HG03354 (cell line): Measurements from ENCODE around the gene SMPD2.
A peak's percentile ranks its signal among the peaks of the same experiment; 100 is the strongest.

Experiments
- ATAC-seq: cut with Tn5 transposase; IDR thresholded peaks from one replicate; pipeline ENCODE4 v1.9.1; 2021; ENCODE audit warnings: mild to moderate bottlenecking; ENCODE audit not compliant: unreplicated experiment, poor library complexity, severe bottlenecking

The SMPD2 gene

DNA sequence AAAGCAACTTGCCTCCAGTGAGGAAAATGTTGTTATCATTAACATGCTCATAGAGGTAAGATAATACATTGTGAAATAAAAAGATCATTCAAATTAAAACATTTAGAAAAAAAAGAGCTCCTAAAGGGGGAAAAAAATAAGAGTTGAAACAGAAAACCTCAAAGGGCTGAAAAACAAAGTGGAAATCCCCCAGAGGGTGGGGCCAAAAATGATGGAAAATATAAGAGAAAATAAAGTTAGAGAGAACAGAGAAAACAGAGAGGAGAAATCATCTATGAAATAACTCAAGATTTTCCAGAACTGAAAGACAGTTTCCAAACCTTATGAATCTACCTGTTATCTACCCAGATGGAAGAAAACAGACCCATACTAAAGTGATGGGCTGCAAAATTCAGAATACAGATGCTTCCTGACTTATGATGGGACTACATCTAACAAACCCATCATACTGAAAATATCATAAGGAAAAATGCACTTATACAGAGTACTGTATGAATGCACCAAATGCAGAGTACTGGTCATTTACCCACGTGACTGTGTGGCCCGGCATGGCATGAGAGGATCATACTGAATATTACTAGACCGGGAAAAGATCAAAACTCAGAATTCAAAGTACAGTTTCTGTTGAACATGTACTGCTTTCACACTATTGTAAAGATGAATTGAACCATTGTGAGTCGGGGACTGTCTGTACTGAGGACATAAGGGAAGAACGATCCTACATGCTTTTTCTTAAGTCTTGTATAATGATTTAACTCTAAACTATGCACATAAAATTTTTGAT lies 38.5 kb downstream of the SMPD2 start:
- no peak for ATAC-seq

DNA sequence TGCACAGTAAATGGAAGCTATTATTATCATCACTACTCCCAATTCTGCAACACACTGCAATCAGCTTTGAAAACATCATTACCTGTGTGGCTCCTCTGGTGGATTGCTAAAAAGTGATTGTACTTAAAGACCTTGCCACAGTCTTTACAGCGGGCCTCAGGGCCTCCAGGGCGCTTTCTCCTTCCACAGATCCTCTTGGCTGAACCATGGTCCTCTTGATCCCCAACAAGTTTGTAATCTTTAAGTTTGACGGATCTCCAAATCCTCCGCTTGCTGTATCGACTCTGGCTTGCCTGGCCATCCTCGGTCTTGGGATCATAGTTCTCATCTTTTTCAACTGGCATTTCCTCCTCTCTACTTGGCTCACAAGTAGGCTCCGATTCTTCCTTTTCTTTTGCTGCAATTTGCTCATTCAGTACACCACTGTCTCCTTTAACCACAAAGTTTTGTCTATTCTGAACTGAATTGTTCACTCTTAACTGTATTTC lies 40.5 kb downstream of the SMPD2 start:
- no peak for ATAC-seq

- peak; percentile 86 for ATAC-seq
Measured at GRCh38 chr6:109482905-109483734, 42.6 kb downstream of the SMPD2 start, which contains the start of gene ZBTB24. ZBTB24 (minus strand) TSS chr6:109483219; CDS start chr6:109482026, 1,193 bp downstream.

GRCh38 chr6:109483735-109484057 lies 43.2 kb downstream of the SMPD2 start:
- ATAC-seq, result peak; percentile 9

DNA sequence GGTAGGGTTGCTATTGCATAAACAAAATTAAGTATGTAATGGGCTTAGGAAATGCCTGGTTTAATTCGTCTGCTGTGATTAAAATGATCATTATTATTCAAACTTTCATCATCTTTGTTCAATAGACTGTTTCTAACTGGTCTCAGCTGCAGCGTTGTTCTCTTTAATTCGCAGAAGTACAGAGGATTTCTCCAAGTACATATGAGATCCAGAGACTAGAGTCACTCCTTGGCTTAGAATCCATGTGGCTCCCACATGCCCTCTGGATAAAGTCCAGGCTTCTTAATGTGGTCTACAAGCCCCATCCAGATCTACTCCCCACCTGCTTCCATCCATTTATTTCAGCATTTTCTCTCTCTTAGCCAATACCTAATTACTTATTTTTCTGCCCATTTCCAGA lies 43.6 kb downstream of the SMPD2 start:
- no peak for ATAC-seq

- no peak for ATAC-seq
Measured at GRCh38 chr6:109485266-109485935, 44.9 kb downstream of the SMPD2 start.

DNA sequence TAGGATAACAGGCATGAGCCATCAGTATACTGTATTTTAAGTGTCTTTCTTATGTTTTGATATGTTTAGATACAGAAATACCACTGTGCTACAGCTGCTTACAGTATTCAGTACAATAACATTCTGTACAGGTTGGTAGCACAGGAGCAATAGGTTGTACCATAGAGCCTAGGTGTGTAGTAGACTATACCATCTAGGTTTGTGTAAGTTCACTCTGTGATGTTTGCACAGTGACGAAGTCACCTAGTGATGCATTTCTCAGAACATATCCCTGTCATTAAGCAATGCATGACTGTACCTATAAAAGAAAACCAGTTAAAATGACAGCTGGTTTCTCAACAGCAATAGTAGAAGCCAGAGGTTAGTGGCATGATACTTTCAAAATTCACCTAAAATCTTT lies 45.5 kb downstream of the SMPD2 start:
- no peak for ATAC-seq

DNA sequence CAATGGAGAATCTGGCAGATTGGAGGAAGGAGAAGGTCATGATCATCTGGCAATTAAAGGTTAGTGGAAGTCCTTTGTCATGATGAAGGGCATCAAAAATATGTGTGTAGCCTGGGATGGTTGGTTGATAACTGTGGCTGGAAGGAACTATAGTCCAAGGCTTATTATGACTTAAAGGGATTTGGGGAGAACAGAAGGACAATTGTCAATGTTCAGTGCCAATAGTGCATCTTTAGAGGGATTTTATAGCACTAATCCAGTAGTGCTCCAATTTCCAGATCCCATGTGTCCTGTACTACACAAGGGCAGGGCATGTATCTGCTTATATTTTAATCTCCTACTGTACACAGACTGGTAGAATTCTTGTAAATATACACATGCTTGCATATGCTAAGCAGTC lies 47.5 kb downstream of the SMPD2 start:
- no peak for ATAC-seq

- ATAC-seq, result no peak
Measured at GRCh38 chr6:109490713-109491112, 50.2 kb downstream of the SMPD2 start.

GRCh38 chr6:109491207-109491938 lies 50.8 kb downstream of the SMPD2 start:
- ATAC-seq, result no peak
